Activated CD4-positive, CD25-positive, alpha-beta regulatory T cell treated with anti-CD3 and anti-CD28 coated beads, Interleukin-2, amount 50 U/mL, for 24 hours (primary cell): ENCODE results near the gene ANO10.
"Not testable (repeated sequence)": the region's sequence is repeated elsewhere in the genome, so short reads cannot be mapped to it uniquely, and the experiment has no call there.

Experiments used
- ATAC-seq, 2 donors: fragments of 150-1000 bp; cut with Tn5 transposase; one replicate each; pipeline ENCODE4 v1.10.0; 2021; ENCODE audit warnings: mild to moderate bottlenecking in 1 of 2, moderate library complexity in 1 of 2

ANO10 gene

GRCh38 chr3:43624619-43625305 is 3.0 kb upstream of the ANO10 start:
- no peak for ATAC-seq

GRCh38 chr3:43620831-43621655 is 768 bp downstream of the ANO10 start:
- ATAC-seq, result no peak

GRCh38 chr3:43619588-43619987 is 2.2 kb downstream of the ANO10 start:
- ATAC-seq, result no peak

- ATAC-seq, result no peak
Observed at GRCh38 chr3:43618142-43618541, 3.7 kb downstream of the ANO10 start.

GRCh38 chr3:43616034-43616433 is 5.8 kb downstream of the ANO10 start:
- ATAC-seq, result no peak

GRCh38 chr3:43615133-43615532 is 6.7 kb downstream of the ANO10 start:
- ATAC-seq, result no peak

GRCh38 chr3:43613976-43614375 is 7.8 kb downstream of the ANO10 start:
- ATAC-seq, result no peak

- no peak for ATAC-seq
Observed at GRCh38 chr3:43612419-43612818, 9.4 kb downstream of the ANO10 start.

- ATAC-seq, result no peak
Observed at GRCh38 chr3:43609406-43609805, 12.4 kb downstream of the ANO10 start.

- ATAC-seq, result no peak
Observed at GRCh38 chr3:43608751-43609150, 13.1 kb downstream of the ANO10 start.

- ATAC-seq, result no peak
Observed at GRCh38 chr3:43606284-43606683, 15.5 kb downstream of the ANO10 start.

- ATAC-seq, result not testable (repeated sequence)
Observed at GRCh38 chr3:43599959-43600358, 21.9 kb downstream of the ANO10 start.

GRCh38 chr3:43597961-43598360 is 23.9 kb downstream of the ANO10 start:
- ATAC-seq, result no peak

- not testable (repeated sequence) for ATAC-seq
Observed at GRCh38 chr3:43596178-43596577, 25.6 kb downstream of the ANO10 start.

- ATAC-seq, result not testable (repeated sequence)
Observed at GRCh38 chr3:43595280-43595679, 26.5 kb downstream of the ANO10 start.

- not testable (repeated sequence) for ATAC-seq
Observed at GRCh38 chr3:43593588-43593987, 28.2 kb downstream of the ANO10 start.

- not testable (repeated sequence) for ATAC-seq
Observed at GRCh38 chr3:43591866-43592265, 29.9 kb downstream of the ANO10 start.

- no peak for ATAC-seq
Observed at GRCh38 chr3:43587303-43587702, 34.5 kb downstream of the ANO10 start.

GRCh38 chr3:43584043-43584826 is 37.6 kb downstream of the ANO10 start:
- ATAC-seq, result peak; percentile 81 to 87

- no peak for ATAC-seq
Observed at GRCh38 chr3:43583481-43583880, 38.3 kb downstream of the ANO10 start.

- peak in 1 of 2 donors; percentile 25 for ATAC-seq
Observed at GRCh38 chr3:43582866-43583265, 38.9 kb downstream of the ANO10 start.

GRCh38 chr3:43581343-43581742 is 40.5 kb downstream of the ANO10 start:
- no peak for ATAC-seq

- no peak for ATAC-seq
Observed at GRCh38 chr3:43580181-43580580, 41.6 kb downstream of the ANO10 start.
